SK-N-SH (cell line): ENCODE data around the gene RCSD1. TPM values are rescaled to one million over a fixed set of nuclear protein-coding genes. Genes with fewer than 3 reads are reported as not detected.

ENCODE experiments used
- CTCF ChIA-PET: fragments of 300-600, 350-600 bp; formaldehyde crosslinking; extraction: SDS; loops from one replicate; lab custom pipeline; 2021; lab: Yijun Ruan, JAX
- POLR2A ChIA-PET: fragments of 350-600 bp; sonication (Branson Sonifier 250); formaldehyde crosslinking; extraction: SDS; loops from one replicate; lab custom pipeline; 2020; ENCODE audit warnings: antibody characterized with exemption, inconsistent platforms; lab: Yijun Ruan, JAX
- DNase-seq: peaks from one replicate; pipeline ENCODE4 v3.0.0; 2012
- H2AFZ ChIP-seq: fragments of 200-600 bp; sonication (generic); 2 replicates; pipeline ENCODE4 v1.8.1; 2016; ENCODE audit warnings: antibody characterized with exemption, mild to moderate bottlenecking, low read depth
- H3F3A ChIP-seq: fragments of 200-600 bp; sonication (generic); replicated peaks from 2 replicates; pipeline ENCODE3; 2016; ENCODE audit warnings: antibody characterized with exemption, mild to moderate bottlenecking; ENCODE audit not compliant: insufficient read depth
- H3K27ac ChIP-seq, 2 experiments: fragments of 200-500 bp in 1 of 2; fragments of 200-600 bp in 1 of 2; sonication (Bioruptor generic) in 1 of 2; sonication (generic), shearing (Covaris generic) in 1 of 2; 2 replicates each; pipeline versions ENCODE4 v1.5.1 to v1.6.1; 2014 to 2016; ENCODE audit warnings: low read depth in 2 of 2, inconsistent platforms in 1 of 2, low read length in 1 of 2, mild to moderate bottlenecking in 1 of 2, mixed read lengths in 1 of 2
- H3K27me3 ChIP-seq: fragments of 200-600 bp; sonication (generic), shearing (Covaris generic); 2 replicates; pipeline ENCODE4 v1.6.1; 2016; ENCODE audit warnings: mixed run types; ENCODE audit not compliant: insufficient read depth
- H3K36me3 ChIP-seq, 2 experiments: fragments of 200-500 bp in 1 of 2; fragments of 200-600 bp in 1 of 2; sonication (Bioruptor generic) in 1 of 2; sonication (generic) in 1 of 2; replicated peaks in 1 of 2; 2 replicates each; pipeline versions ENCODE3 to v1.5.1; 2014 to 2016; ENCODE audit warnings: low read length in 1 of 2, mild to moderate bottlenecking in 1 of 2; ENCODE audit not compliant: insufficient read depth in 2 of 2, control insufficient read depth in 1 of 2
- H3K4me1 ChIP-seq, 2 experiments: fragments of 200-500 bp in 1 of 2; fragments of 200-600 bp in 1 of 2; sonication (Bioruptor generic) in 1 of 2; sonication (generic), shearing (Covaris generic) in 1 of 2; 2 replicates each; pipeline versions ENCODE4 v1.5.1 to v1.6.1; 2014 to 2016; ENCODE audit warnings: low read depth in 1 of 2, low read length in 1 of 2, mixed run types in 1 of 2; ENCODE audit not compliant: insufficient read depth in 2 of 2, control insufficient read depth in 1 of 2
- H3K4me2 ChIP-seq: fragments of 200-600 bp; sonication (generic), shearing (Covaris generic); 2 replicates; pipeline ENCODE4 v1.6.1; 2017; ENCODE audit warnings: mixed run types
- H3K4me3 ChIP-seq, 2 experiments: fragments of 200-500 bp in 1 of 2; fragments of 200-600 bp in 1 of 2; sonication (Bioruptor generic) in 1 of 2; sonication (generic), shearing (Covaris generic) in 1 of 2; 2 replicates each; pipeline versions ENCODE4 v1.5.1 to v1.8.1; 2014 to 2016; ENCODE audit warnings: low read depth in 2 of 2, inconsistent platforms in 1 of 2, low read length in 1 of 2, mild to moderate bottlenecking in 1 of 2, mixed read lengths in 1 of 2, moderate library complexity in 1 of 2
- H3K79me2 ChIP-seq: fragments of 200-600 bp; sonication (generic); 2 replicates; pipeline ENCODE4 v1.8.1; 2017; ENCODE audit warnings: mild to moderate bottlenecking; ENCODE audit not compliant: insufficient read depth
- H3K9ac ChIP-seq: fragments of 200-600 bp; sonication (generic); 2 replicates; pipeline ENCODE4 v1.6.1; 2017; ENCODE audit warnings: mixed run types
- H3K9me2 ChIP-seq: fragments of 200-600 bp; sonication (generic); 2 replicates; pipeline ENCODE4 v1.6.1; 2017; ENCODE audit warnings: mixed run types
- H3K9me3 ChIP-seq: fragments of 200-600 bp; sonication (generic); 2 replicates; pipeline ENCODE4 v1.6.1; 2017; ENCODE audit warnings: mixed run types, mild to moderate bottlenecking, moderate library complexity
- H4K20me1 ChIP-seq: fragments of 200-600 bp; sonication (generic); 2 replicates; pipeline ENCODE4 v1.6.1; 2017; ENCODE audit warnings: mild to moderate bottlenecking, mixed run types; ENCODE audit not compliant: insufficient read depth
- CHD2 ChIP-seq: fragments of 150-350 bp; IDR thresholded peaks from 2 replicates; pipeline ENCODE4 v1.6.1; 2018; ENCODE audit warnings: low read length; ENCODE audit not compliant: partially characterized antibody
- ELF1 ChIP-seq: IDR thresholded peaks from 2 replicates; pipeline ENCODE4 v1.4.0; 2012
- EZH2phosphoT487 ChIP-seq: fragments of 200-600 bp; sonication (generic); IDR thresholded peaks from 2 replicates; pipeline ENCODE4 v1.6.1; 2017; ENCODE audit warnings: low read depth, mixed run types, mild to moderate bottlenecking, antibody characterized with exemption, moderate library complexity, borderline replicate concordance
- FOSL2 ChIP-seq: IDR thresholded peaks from 2 replicates; pipeline ENCODE4 v1.4.0; 2012; ENCODE audit warnings: low read depth, mild to moderate bottlenecking, moderate library complexity, borderline replicate concordance
- FOXJ3 ChIP-seq: sonication (generic); formaldehyde crosslinking; IDR thresholded peaks from 2 replicates; pipeline ENCODE4 v1.5.1; 2020; ENCODE audit warnings: mild to moderate bottlenecking, missing genetic modification reagents
- GATA2 ChIP-seq: sonication (generic); formaldehyde crosslinking; IDR thresholded peaks from 2 replicates; pipeline ENCODE4 v1.5.0; 2020; ENCODE audit warnings: mild to moderate bottlenecking, missing genetic modification reagents
- IRF3 ChIP-seq: fragments of 150-350 bp; IDR thresholded peaks from 2 replicates; pipeline ENCODE4 v1.6.1; 2016; ENCODE audit warnings: mild to moderate bottlenecking, low read depth, low read length
- JUND ChIP-seq: IDR thresholded peaks from 2 replicates; pipeline ENCODE4 v1.4.0; 2012
- MEF2A ChIP-seq: IDR thresholded peaks from 2 replicates; pipeline ENCODE4 v1.4.0; 2012; ENCODE audit warnings: low read depth, borderline replicate concordance
- MXI1 ChIP-seq: IDR thresholded peaks from 2 replicates; pipeline ENCODE4 v1.6.1; 2012; ENCODE audit warnings: mild to moderate bottlenecking, low read depth, low read length, improper control_type of control experiment
- NRF1 ChIP-seq: IDR thresholded peaks from 2 replicates; pipeline ENCODE4 v1.6.1; 2012; ENCODE audit warnings: low read depth, mild to moderate bottlenecking, low read length
- POLR2AphosphoS5 ChIP-seq: IDR thresholded peaks from 2 replicates; pipeline ENCODE4 v1.6.1; 2012; ENCODE audit warnings: low read depth, low read length
- RCOR1 ChIP-seq: fragments of 150-350 bp; IDR thresholded peaks from 2 replicates; pipeline ENCODE4 v1.6.1; 2017; ENCODE audit warnings: antibody characterized with exemption, low read length
- REST ChIP-seq: IDR thresholded peaks from 2 replicates; pipeline ENCODE4 v1.6.1; 2012; ENCODE audit warnings: mild to moderate bottlenecking, low read depth, low read length, moderate library complexity
- RFX5 ChIP-seq: IDR thresholded peaks from 2 replicates; pipeline ENCODE4 v1.6.1; 2012; ENCODE audit warnings: mild to moderate bottlenecking, improper control_type of control experiment, low read length
- RXRA ChIP-seq: IDR thresholded peaks from 2 replicates; pipeline ENCODE4 v1.4.0; 2012; ENCODE audit warnings: low read depth, mild to moderate bottlenecking, borderline replicate concordance
- TAF1 ChIP-seq: IDR thresholded peaks from 2 replicates; pipeline ENCODE4 v1.6.1; 2012; ENCODE audit warnings: low read depth, mild to moderate bottlenecking, low read length, moderate library complexity, borderline replicate concordance
- TCF12 ChIP-seq: IDR thresholded peaks from 2 replicates; pipeline ENCODE4 v1.4.0; 2012
- YY1 ChIP-seq: IDR thresholded peaks from 2 replicates; pipeline ENCODE4 v1.4.0; 2012; ENCODE audit warnings: low read depth, mild to moderate bottlenecking
- WGBS: methylation state at CpG from one replicate; pipeline ENCODE4 v1.1.6; 2017; ENCODE audit warnings: low lambda C conversion rate; 5-methylcytosine and 5-hydroxymethylcytosine counted together
- polyA plus RNA-seq, 3 experiments: library from polyadenylated mRNA; depleted of rRNA; stranded (reverse); fragments of >200 nt; gene quantifications; 2 replicates each; pipeline ENCODE4 v1.2.3, GENCODE V29; 2012
- TF ChIP-seq, protein P1 (sequence below): IDR thresholded peaks from 2 replicates; pipeline ENCODE4 v1.4.0; 2012; ENCODE audit warnings: low read depth, borderline replicate concordance
- TF ChIP-seq, protein P2 (sequence below): fragments of 150-350 bp; IDR thresholded peaks from 2 replicates; pipeline ENCODE4 v1.6.1; 2017; ENCODE audit warnings: antibody characterized with exemption, low read length, low read depth, borderline replicate concordance
- TF ChIP-seq, protein P3 (sequence below): fragments of 200-600 bp; sonication (generic); IDR thresholded peaks from 2 replicates; pipeline ENCODE4 v1.6.1; 2017; ENCODE audit warnings: antibody characterized with exemption, mild to moderate bottlenecking, moderate library complexity
- TF ChIP-seq, protein P4 (sequence below): IDR thresholded peaks from 2 replicates; pipeline ENCODE4 v1.4.0; 2012; ENCODE audit warnings: low read depth

The RCSD1 gene
- polyA plus RNA-seq, 1 of the 3 experiments (the other 2 are of a cell fraction): 0.02 TPM

DNA sequence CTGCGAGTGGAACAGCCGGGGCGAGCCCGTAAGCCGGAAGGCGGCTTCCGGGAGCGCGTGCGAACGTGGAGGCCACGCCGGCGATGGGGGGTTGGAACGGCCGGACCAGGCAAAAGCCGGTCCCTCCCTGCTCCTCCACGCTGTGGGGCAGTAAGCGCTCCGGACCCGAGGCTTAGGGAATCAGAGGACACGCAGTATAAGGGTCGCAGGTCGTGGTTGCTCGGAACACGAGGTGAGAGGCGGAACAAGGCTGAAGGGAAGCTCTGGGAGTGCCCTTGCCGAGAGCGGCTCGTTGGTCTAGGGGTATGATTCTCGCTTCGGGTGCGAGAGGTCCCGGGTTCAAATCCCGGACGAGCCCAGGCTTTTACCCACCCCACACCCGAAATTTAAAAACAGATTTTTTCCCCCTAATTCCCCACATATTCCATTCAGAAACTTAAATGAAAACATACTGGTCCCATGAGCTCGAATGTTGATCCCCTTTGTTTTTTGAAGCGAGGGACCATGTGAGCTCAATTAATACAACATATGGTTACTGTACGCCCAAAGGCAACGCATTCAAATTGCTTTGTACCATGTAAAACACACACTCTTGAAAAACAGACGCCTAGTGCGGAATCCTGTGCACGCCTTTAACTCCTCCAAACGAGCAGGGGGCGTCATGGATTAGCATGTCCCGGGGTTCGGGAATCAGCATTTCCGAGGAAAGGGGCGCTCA, 84.6 kb downstream of the RCSD1 start:
- Histone ChIP-seq H3K4me3 (peak overlapping the region; percentile 76 to 83), H3K4me1 (peaks cover 0 to 5% of the 10 kb centered on the region in 2 experiments; a peak in 1 of 4 replicates), H3K9me2 (no peaks in the 10 kb centered on the region), H3K9me3 (no peaks in the 10 kb centered on the region), H2AFZ (peak overlapping the region; percentile 91), H3K27ac (peak overlapping the region; percentile 70 to 87), H3K9ac (peak overlapping the region; percentile 79), H3K27me3 (peaks cover 8% of the 10 kb centered on the region; the same call in 1 of the 2 replicates), H3K36me3 (no peaks in the 10 kb centered on the region), H3K79me2 (no peaks in the 10 kb centered on the region), H3K4me2 (peak overlapping the region; percentile 84), H4K20me1 (no peaks in the 10 kb centered on the region), H3F3A (peaks cover 7% of the 10 kb centered on the region)
- CTCF ChIA-PET: interaction anchor here (0.6 to 3.5 kb wide), 15 partner anchors 9 to 422 kb away, joined by 3 to 20 read pairs (median 3); partner anchors contain the start of gene GPR161
- POLR2A ChIA-PET: no interaction called here
- DNase-seq: peak; percentile 86
- WGBS: 2% methylated on average over 33 of the region's 50 CpGs
- peak; percentile 58 for TF ChIP-seq RCOR1
- TF ChIP-seq TAF1: peak; percentile 61; the same call in 1 of the 2 replicates
- TF ChIP-seq POLR2AphosphoS5: no peak
- TF ChIP-seq YY1: 0 out of 2 replicates have a peak, but pooled peaks have one; percentile 4
- TF ChIP-seq ELF1: peak; percentile 64; the same call in 1 of the 2 replicates
- no peak for TF ChIP-seq CHD2
- TF ChIP-seq RFX5: no peak
- no peak for TF ChIP-seq JUND
- TF ChIP-seq, protein P1, sequence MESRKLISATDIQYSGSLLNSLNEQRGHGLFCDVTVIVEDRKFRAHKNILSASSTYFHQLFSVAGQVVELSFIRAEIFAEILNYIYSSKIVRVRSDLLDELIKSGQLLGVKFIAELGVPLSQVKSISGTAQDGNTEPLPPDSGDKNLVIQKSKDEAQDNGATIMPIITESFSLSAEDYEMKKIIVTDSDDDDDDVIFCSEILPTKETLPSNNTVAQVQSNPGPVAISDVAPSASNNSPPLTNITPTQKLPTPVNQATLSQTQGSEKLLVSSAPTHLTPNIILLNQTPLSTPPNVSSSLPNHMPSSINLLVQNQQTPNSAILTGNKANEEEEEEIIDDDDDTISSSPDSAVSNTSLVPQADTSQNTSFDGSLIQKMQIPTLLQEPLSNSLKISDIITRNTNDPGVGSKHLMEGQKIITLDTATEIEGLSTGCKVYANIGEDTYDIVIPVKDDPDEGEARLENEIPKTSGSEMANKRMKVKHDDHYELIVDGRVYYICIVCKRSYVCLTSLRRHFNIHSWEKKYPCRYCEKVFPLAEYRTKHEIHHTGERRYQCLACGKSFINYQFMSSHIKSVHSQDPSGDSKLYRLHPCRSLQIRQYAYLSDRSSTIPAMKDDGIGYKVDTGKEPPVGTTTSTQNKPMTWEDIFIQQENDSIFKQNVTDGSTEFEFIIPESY: no peak
- no peak for TF ChIP-seq MEF2A
- no peak for TF ChIP-seq FOXJ3
- TF ChIP-seq, protein P2, sequence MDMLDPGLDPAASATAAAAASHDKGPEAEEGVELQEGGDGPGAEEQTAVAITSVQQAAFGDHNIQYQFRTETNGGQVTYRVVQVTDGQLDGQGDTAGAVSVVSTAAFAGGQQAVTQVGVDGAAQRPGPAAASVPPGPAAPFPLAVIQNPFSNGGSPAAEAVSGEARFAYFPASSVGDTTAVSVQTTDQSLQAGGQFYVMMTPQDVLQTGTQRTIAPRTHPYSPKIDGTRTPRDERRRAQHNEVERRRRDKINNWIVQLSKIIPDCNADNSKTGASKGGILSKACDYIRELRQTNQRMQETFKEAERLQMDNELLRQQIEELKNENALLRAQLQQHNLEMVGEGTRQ: no peak
- TF ChIP-seq EZH2phosphoT487: no peak
- TF ChIP-seq TCF12: peak; percentile 21; the same call in 1 of the 2 replicates
- no peak; the same call in 1 of the 2 replicates for TF ChIP-seq RXRA
- no peak for TF ChIP-seq IRF3
- TF ChIP-seq, protein P3, sequence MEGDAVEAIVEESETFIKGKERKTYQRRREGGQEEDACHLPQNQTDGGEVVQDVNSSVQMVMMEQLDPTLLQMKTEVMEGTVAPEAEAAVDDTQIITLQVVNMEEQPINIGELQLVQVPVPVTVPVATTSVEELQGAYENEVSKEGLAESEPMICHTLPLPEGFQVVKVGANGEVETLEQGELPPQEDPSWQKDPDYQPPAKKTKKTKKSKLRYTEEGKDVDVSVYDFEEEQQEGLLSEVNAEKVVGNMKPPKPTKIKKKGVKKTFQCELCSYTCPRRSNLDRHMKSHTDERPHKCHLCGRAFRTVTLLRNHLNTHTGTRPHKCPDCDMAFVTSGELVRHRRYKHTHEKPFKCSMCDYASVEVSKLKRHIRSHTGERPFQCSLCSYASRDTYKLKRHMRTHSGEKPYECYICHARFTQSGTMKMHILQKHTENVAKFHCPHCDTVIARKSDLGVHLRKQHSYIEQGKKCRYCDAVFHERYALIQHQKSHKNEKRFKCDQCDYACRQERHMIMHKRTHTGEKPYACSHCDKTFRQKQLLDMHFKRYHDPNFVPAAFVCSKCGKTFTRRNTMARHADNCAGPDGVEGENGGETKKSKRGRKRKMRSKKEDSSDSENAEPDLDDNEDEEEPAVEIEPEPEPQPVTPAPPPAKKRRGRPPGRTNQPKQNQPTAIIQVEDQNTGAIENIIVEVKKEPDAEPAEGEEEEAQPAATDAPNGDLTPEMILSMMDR: no peak
- TF ChIP-seq, protein P4, sequence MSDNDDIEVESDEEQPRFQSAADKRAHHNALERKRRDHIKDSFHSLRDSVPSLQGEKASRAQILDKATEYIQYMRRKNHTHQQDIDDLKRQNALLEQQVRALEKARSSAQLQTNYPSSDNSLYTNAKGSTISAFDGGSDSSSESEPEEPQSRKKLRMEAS: peak; percentile 76; the same call in 1 of the 2 replicates
- TF ChIP-seq REST: peak; percentile 6; the same call in 1 of the 2 replicates
- peak; percentile 81 for TF ChIP-seq MXI1
- TF ChIP-seq NRF1: no peak
- no peak for TF ChIP-seq GATA2 (CRISPR knock-in tag)
- peak; percentile 62; the same call in 1 of the 2 replicates for TF ChIP-seq FOSL2
